ENCODE data around the gene ABHD12. TPM values are rescaled to one million over a fixed set of nuclear protein-coding genes. Genes with fewer than 3 reads are reported as not detected.
"Not testable (repeated sequence)": the region's sequence is repeated elsewhere in the genome, so short reads cannot be mapped to it uniquely, and the experiment has no call there.

The ABHD12 gene
- total RNA-seq, 1 experiment from 2014 or later: 22.3 TPM

DNA sequence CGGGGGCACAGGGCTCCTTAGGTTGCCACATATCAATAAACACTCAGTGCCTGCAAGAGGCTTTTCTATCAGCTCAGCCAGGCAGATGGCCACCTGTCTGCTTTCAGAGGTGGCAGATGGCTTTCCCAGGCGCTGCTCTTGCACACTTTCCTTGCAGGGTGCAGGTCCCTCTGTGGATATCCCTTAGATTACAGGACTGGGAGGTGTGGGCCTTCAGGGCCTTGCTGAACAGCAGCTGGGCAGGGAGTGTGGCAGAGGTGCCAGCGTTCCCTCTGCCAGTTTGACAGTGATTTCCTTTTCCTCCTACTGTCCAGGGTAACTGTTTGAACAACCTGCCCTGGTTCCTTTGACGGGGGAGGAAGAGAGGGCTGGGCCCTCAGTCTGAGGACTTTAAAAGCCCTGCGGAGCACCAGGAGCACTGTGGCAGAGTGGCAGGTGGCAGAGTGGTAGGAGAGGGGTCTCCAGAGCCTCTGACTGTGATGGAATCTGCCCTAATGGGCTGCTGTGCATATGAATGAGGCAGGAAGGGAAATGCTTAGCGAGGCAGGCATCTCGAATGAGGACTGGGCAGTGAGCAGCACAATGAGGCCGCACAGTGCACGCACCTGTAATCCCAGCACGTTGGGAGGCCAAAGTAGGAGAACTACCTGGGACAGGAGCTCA lies 34.2 kb downstream of the ABHD12 start:
- in situ Hi-C loops (cut with HindIII; ENCODE audit: low sequenced_read_pairs): no loop called here
- peak; percentile 93 for DNase-seq (ENCODE audit: low spot score)

DNA sequence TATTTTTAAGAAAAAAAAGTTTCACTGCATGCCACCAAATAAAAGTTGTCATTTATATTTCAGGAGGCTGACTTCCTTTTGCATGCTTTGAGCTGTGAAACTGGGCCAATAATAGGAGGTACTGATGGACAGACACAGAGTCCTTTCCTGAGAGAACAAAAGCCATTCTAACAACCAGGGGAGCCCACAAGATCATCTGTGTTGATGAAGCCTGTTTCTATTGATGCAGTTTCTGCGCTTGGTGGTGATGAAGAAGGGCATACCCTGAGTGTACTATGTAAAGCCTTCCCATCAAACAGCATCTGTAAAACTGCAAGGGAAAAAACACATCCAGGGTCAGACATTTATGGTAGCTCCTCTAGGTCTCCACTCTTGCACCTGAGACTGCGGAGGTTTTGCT lies 34.8 kb downstream of the ABHD12 start:
- in situ Hi-C loops (cut with HindIII; ENCODE audit: low sequenced_read_pairs): no loop called here

DNA sequence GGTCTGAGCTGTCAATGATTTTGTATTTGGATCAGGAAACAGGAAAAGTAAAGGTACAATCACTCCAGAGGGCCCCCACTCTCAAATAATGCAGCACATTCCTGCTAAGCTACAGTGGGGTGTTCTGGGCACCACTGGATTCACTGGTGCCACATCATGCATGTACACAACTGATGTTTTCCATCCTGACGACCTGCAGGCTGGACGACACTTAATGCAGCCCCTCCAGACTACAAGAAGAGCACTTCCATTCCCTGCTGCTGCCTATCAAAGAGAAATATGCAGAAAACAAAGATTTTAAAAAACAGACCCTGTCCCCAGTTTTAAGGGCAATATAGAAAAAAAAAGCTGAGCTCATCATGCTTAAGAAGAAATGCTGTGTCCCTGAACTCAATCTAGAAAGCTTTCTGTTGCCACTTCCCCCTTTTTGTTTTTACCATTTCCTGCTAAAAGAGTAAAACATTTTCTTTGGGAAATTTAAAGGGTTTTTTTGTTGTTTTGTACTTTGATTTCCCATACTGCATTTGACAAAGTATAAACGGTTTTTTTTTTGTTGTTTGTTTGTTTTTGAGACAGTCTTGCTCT lies 35.5 kb downstream of the ABHD12 start:
- DNase-seq (ENCODE audit: low spot score): peak; percentile 29
- in situ Hi-C loops (cut with HindIII; ENCODE audit: low sequenced_read_pairs): no loop called here

More for the DNA sequence above, 34.8 kb downstream of the ABHD12 start:
- no peak for DNase-seq (ENCODE audit: low spot score)

DNA sequence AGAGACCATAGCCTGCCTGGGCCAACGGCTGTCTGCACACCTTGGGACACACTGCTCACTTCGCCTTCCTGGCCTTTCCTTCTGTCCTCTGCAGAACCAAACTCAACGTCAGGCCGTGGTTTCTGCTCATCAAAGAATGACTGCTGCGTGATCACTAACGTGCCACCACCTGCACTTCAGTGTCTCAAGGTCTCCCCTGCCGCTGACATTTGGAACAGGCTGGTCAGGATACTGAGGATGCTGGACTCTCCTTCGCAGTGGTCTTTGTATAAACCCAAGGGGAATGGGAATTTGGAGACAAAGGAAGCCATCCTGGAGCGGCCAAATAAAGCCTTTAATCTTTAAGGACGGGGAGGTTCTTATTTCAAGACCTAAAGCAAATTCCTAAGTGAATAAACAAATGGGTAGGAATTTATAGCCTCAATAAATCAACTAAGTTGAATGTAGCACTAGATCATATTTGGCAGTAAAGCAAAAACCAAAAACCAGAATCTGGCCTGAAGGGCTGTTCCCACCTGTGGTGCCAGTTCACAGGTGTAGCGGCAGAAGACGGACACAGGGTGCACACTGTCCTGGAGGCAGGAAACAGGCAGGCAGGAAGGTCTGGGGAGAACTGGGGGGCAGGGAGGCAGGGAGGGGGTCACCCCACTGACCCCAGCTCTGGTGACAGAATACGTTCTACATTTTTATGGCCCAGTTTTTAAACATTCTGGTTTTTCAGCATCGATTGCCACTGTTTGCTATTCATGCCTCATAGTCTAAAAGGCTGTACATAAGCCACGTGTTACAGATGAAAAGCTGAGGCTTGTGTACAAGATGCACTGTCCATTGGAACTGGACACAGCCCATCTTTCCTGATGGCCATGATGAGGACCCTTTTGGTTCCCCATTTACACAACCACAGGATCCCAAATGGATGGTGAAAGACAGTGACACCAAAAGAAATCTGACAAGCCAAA lies 36.6 kb downstream of the ABHD12 start:
- in situ Hi-C loops (cut with HindIII; ENCODE audit: low sequenced_read_pairs): no loop called here

DNA sequence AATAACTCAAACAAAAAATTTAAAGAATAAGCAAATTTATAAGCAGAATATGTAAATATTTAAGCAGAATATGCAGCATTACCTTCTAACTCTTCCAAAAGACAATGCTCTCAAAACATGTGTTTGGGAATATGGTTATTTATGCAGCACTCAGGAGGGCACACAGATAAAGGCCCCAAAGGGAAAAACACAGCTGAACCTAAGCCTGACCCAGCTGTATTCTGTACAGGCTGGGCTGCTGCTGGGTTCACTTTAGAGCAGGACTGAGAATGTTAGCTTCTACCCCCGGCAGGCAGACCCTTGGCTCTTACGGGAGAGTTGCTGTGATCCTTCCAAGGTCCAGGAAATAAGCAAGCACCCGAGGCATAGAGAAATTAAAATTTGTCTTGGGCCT lies 37.3 kb downstream of the ABHD12 start:
- DNase-seq (ENCODE audit: low spot score): no peak
- in situ Hi-C loops (cut with HindIII; ENCODE audit: low sequenced_read_pairs): no loop called here

More for the DNA sequence above, 36.6 kb downstream of the ABHD12 start:
- peak; percentile 69 for DNase-seq (ENCODE audit: low spot score)

DNA sequence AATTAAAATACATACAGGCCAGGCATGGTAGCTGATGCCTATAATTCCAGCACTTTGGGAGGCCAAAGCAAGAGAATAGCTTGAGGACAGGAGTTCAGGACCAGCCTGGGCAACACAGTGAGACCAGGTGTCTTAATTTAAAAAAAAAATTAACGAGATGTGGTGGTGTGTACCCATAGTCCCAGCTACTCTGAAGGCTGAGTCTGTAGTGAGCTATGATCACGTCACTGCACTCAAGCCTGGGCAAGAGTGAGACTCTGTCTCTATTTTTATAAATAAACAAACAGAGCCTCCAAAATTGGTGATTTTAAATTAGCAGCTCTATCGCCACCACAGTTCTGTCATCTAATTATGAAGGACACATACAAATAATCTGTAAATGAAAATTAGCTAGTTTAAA lies 37.9 kb downstream of the ABHD12 start:
- in situ Hi-C loops (cut with HindIII; ENCODE audit: low sequenced_read_pairs): no loop called here
- peak; percentile 30 for DNase-seq (ENCODE audit: low spot score)

DNA sequence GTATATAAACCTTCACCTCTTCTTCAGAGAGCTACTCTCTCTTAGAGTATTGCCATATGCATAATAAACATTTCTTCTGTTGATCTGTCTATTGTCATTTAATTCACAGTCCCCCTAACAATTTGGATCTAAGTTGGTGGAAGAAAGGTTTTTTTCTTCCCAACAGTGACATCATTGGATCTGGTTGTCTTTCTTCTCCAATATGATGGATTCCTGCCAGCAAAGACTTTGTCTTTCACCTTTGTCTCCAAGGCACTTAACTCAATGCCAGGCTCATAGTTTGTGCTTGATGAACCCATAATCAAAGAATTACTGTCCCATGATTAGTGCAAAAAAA lies 39.6 kb downstream of the ABHD12 start:
- in situ Hi-C loops (cut with HindIII; ENCODE audit: low sequenced_read_pairs): no loop called here
- no peak for DNase-seq (ENCODE audit: low spot score)

DNA sequence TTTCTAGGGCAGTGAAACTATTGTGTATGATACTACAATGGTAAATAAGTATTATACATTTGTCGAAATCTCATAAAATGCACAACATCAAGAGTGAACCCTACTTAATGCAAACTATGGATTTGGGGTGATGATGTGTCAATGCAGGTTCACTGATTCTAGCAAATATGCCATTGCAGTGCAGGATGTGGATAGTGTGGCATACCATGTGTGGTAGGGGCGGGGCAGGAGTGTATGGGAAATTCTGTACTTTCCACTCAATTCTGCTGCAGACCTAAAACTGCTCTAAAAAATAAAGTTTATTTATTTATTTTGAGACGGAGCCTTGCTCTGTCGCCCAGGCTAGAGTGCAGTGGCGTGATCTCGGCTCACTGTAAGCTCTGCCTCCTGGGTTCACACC lies 44.3 kb downstream of the ABHD12 start:
- in situ Hi-C loops (cut with HindIII; ENCODE audit: low sequenced_read_pairs): no loop called here
- no peak for DNase-seq (ENCODE audit: low spot score)

DNA sequence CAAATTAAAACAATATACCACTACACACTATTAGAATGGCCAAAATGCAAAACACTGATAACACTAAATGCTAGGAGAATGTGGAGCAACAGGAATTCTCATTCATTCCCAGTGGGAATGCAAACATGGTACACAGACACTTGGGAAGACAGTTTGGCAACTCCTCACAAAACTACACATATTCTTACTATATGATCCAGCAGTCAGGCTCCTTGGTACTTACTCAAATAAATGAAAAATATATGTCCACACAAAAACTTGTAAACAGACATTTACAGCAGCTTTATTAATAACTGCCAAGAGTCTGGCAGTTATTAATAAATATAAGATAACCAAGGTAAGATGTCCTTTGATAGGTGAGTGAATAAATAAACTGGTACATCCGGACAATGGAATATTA lies 44.9 kb downstream of the ABHD12 start:
- no peak for DNase-seq (ENCODE audit: low spot score)
- in situ Hi-C loops (cut with HindIII; ENCODE audit: low sequenced_read_pairs): no loop called here

DNA sequence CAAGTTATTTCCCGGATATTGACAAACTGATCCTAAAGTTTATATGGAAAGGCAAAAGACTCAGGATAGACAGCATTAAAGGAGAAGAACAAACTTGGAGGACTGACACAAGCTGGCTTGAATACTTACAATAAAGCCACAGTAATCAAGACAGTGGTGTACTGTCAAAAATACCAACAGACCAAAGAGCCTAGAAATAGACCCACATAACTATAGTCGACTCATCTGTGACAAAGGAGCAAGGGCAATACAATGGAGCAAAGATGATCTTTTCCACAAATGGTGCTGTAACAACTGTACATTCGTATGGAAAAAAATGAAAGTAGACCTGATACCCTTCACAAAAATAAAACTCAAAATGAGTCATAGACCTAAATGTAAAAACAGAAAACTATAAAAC lies 46.0 kb downstream of the ABHD12 start:
- in situ Hi-C loops (cut with HindIII; ENCODE audit: low sequenced_read_pairs): no loop called here
- no peak for DNase-seq (ENCODE audit: low spot score)

DNA sequence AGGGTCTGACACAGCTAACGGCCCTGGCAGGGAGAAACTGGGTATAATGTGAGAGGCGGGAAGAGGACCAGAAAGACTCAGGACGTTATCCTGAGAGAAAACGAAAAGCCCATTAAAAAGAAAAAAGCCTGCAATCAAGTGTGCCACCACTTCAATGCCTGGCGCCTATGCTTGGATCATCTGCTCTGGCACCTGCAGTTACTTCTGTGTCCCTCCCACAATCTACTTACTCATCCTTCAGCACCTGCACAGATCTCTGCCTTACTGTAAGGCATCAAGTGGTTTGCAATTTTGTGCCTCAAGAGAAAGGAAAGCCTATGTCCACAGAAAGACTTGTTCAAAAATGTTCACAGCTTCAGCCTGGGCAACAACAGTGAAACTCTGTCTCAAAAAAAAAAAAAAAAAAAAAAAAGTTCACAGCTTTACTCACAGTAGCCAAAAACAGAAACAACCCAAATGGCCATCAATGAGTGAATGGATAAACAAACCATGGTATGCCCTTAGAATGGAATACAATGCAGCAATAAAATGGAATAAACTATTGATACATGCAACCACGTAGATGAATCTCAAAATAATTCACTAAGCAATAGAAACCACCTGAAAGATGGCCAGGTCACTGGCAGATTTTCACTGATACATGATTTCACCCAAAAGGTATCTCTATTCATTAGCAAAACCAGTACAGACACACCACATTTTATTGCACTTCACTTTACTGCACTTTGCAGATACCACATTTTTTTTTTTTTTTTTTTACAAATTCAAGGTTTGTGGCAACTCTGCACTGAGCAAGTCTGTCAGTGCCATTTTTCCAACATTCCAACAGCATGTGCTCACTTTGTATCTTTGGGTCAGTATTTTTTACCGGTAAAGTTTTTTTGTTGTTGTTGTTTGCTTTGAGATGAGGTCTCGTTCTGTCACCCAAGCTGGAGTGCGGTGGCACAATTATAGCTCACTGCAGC lies 48.6 kb downstream of the ABHD12 start:
- DNase-seq (ENCODE audit: low spot score): no peak
- in situ Hi-C loops (cut with HindIII; ENCODE audit: low sequenced_read_pairs): no loop called here

DNA sequence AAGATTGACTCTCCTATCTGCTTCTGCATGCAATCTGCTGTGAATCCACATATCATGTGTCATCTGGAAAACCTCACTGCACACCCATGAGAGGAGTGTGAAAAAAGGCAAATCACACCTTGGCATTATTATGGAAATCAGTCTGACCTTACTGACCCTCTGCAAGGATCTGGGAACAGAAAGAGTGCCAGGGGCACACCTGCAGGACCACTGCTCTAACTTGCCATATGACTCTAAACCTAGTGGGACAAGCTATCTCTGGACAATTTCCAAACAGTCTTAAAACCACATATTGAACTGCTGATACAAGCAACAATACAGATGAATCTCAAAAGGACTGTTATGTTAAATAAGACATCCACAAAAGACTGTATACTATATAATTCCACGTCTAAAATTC lies 50.3 kb downstream of the ABHD12 start:
- in situ Hi-C loops (cut with HindIII; ENCODE audit: low sequenced_read_pairs): no loop called here

DNA sequence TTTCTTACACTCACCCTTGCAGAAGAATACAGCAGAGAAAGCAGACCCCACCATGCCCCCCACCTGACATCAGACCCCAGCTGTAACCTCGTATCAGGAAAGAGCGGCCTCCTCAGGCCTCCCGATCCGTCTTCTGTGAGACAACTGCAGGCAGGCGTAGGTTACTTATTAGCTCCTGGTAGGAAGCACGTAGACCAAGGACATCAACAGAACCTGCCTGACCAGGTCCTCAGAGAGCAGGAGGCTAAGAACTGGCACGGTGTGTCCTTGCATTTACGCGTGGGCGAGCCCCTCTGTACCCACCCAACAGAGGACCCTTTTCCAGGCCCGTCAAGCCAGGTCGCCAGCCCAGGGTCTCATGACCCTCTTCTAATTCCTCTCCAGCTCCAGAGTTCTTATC lies 51.0 kb downstream of the ABHD12 start:
- in situ Hi-C loops (cut with HindIII; ENCODE audit: low sequenced_read_pairs): no loop called here
- no peak for DNase-seq (ENCODE audit: low spot score)

More for the DNA sequence above, 50.3 kb downstream of the ABHD12 start:
- no peak for DNase-seq (ENCODE audit: low spot score)

DNA sequence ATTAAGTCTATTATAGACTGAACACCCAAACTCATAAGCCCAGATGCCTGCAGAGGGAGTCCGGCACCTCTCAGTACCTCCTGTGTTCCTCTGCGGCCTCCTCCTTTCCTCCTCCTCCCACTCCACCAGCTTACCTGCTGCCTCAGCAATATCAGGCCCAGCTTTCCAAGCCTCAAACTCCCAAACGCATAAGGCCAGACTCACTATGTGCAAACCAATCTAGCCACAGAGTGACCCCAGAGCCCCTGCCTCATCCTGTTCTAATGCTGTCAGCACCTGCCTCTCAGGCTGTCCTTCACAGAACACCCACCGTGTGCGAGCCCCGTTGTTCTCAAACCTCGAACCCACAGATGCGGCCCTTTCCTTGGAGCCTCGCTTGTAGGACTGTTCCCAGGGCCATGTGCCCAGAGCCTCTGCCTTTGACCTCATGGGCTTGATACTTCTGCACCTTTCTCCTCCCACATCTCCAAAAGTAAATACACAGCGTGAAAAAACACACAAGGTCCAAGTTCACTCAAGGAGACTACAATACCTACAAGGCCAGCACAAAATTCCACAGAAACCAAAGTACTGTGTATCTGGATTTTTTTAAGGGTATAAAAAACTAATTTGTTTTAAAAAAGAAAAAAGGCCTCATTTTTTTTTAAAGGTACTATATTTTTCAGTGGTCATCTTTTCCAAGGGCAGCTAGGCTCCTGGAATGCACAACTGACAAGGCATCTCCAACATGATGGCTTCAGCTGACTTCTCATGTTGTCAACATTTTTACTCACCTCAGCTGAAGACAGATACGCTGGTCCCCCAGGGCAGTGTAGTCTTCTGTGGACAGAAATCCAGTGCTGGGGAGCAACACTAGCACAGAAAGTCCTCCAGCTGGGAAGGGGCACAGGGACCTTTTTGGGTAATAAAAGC lies 52.3 kb downstream of the ABHD12 start:
- DNase-seq (ENCODE audit: low spot score): no peak
- in situ Hi-C loops (cut with HindIII; ENCODE audit: low sequenced_read_pairs): no loop called here

DNA sequence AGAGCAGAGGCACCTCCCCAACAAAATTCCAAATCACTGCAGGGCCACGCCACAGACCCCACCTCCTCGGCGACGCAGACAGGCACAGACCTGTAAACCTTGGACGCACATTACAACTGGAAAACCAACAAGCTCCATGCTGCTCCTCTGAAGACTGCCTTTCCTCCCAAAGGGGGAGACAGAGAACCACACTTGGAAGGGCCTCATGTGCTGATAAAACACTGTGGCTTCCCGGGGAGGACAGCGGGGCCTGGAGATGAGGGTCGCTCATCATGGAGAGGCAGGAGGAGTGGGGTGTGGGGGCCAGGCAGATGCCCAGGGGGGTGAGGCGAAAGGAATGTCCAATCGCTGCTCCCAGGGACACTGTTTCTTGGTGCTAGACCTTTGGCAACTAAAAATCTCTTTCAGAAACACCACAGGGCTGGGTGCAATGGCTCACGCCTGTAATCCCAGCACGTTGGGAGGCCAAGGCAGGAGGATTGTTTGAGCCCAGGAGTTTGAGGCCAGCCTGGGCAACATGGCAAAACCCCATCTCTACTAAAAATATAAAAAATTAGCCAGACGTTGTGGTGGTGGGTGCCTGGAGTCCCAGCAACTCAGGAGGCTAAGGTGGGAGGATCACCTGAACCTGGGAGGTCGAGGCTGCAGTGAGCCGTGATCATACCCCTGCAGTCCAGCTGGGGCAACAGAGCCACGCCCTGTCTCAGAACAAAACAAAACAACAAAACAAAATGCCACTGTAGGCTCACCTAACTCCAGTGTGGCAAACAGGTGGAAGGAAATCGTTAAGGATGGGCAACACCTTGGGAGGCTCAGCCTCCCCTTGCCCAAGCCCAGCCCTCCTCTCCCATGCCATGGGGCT lies 53.8 kb downstream of the ABHD12 start:
- DNase-seq (ENCODE audit: low spot score): peak; percentile 50
- in situ Hi-C loops (cut with HindIII; ENCODE audit: low sequenced_read_pairs): no loop called here

DNA sequence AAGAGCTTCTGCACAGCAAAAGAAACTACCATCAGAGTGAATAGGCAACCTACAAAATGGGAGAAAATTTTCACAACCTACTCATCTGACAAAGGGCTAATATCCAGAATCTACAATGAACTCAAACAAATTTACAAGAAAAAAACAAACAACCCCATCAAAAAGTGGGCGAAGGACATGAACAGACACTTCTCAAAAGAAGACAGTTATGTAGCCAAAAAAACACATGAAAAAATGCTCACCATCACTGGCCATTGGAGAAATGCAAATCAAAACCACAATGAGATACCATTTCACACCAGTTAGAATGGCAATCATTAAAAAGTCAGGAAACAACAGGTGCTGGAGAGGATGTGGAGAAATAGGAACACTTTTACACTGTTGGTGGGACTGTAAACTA lies 55.7 kb downstream of the ABHD12 start:
- in situ Hi-C loops (cut with HindIII; ENCODE audit: low sequenced_read_pairs); DNase-seq (ENCODE audit: low spot score): not testable (repeated sequence)

DNA sequence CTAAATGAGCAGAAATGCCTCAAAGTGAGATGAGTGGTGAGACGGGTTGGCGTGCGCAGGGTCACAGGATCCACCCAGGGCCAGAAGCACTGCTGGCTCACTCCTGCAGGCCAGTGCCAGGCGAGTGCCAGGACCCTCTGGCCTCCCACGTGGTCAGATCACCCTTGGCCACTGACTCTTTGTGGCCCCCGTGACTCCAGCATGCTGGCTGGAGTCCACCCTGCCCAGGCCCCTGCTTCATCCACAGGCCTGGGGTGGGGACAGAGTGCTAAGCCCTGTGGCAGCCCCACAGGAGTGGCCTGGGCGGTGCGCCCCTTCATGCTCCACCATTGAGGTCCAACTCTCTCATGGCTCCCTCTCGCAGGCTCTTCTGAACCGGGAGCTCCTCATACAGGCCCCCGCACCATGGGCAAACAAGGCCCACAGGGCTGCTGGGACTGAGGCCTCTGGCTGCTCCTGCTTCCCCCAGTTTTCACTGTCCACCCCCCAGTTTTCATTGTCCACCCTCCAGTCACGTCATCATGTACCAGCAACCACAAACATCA lies 61.6 kb downstream of the ABHD12 start:
- in situ Hi-C loops (cut with HindIII; ENCODE audit: low sequenced_read_pairs): no loop called here
- DNase-seq (ENCODE audit: low spot score): no peak
